NB4 (cell line): Measurements from ENCODE around the gene DSCAML1.

Experiments used
- CTCF ChIP-seq: IDR thresholded peaks from one replicate; pipeline ENCODE4 v1.5.1; 2012; ENCODE audit warnings: low read depth, low read length
- MYC ChIP-seq: IDR thresholded peaks from 2 replicates; pipeline ENCODE4 v1.6.1; 2011; ENCODE audit warnings: low read depth, low read length

GRCh38 chr11:117621226-117621625 lies 175.8 kb downstream of the DSCAML1 start:
- peak; percentile 65 for TF ChIP-seq CTCF
- TF ChIP-seq MYC = no peak
